Activated T-cell treated with anti-CD3 and anti-CD28 coated beads for 48 hours (primary cell): ENCODE measurements around the gene SMKR1.
"Not testable (repeated sequence)": the region's sequence is repeated elsewhere in the genome, so short reads cannot be mapped to it uniquely, and the experiment has no call there.

Source experiments
- DNase-seq: peaks from one replicate; pipeline ENCODE4 v3.0.0-alpha.2; 2020; ENCODE audit warnings: low read depth

SMKR1 gene

GRCh38 chr7:129525225-129525862 is 23.0 kb downstream of the SMKR1 start:
- DNase-seq: no peak

- no peak for DNase-seq
Measured at GRCh38 chr7:129529643-129530042, 27.3 kb downstream of the SMKR1 start.

- DNase-seq: peak; percentile 33
Measured at GRCh38 chr7:129530795-129531391, 28.6 kb downstream of the SMKR1 start.

- no peak for DNase-seq
Measured at GRCh38 chr7:129531721-129532120, 29.4 kb downstream of the SMKR1 start.

DNA sequence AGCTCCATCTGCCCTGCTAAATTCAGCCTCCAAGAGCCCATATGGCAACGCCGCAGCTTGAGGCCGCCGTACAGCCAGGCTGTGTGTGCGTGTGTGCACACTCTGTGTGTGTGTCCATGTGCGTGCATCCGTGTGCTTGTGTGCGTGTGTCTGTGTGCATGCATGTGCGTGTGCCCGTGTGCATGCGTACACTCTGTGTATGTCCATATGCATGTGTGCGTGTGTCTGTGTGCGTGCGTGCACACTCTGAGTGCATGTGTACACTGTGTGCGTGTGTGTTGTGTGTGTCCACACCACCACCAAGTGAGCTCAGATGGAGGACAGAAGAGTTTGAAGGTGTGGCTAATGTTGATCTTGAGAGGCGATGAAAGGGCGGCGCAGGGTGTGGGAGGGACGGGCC is 30.0 kb downstream of the SMKR1 start:
- DNase-seq: no peak

- DNase-seq: not testable (repeated sequence)
Measured at GRCh38 chr7:129534558-129535274, 32.4 kb downstream of the SMKR1 start.

- no peak for DNase-seq
Measured at GRCh38 chr7:129535896-129536295, 33.6 kb downstream of the SMKR1 start.

- no peak for DNase-seq
Measured at GRCh38 chr7:129536323-129536722, 34.0 kb downstream of the SMKR1 start.

GRCh38 chr7:129538790-129539189 is 36.5 kb downstream of the SMKR1 start:
- no peak for DNase-seq

DNA sequence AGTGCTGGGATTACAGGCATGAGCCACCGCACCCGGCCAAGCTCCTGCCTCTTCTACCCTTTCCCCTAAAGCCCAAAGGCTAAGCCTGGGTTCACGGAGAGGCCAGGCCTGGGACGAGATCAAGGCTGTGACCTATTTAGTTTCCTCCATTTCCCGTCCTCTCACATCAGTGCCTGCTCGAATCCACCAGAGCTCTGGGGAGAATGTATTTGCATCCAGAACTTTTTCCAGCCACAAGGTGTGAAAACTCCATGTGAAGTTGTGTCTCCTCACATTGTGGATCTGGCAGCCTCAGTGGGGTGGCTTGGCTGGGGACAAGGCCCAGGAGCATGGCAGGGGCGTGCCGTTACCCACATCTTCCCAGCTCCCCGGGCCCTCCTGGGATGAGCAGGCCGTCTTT is 38.0 kb downstream of the SMKR1 start:
- no peak for DNase-seq

DNA sequence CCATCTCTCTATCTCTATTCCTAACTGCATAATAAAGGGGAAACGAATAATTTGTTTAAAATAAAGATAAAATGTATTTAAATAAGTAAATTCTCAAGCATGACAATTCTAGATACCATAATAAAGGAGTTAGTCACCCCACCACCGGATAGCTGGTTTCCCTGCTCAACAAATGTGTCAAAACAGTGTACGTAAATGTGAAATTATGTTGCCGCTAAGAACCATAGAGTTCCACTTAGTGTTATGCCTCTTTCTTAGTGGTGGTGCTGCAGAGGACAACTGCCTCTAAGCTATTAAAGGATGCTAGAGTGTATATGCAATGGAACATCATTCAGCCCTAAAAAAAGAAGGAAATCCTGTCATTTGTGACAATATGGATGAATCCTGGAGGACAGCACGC is 42.4 kb downstream of the SMKR1 start:
- DNase-seq: no peak

- no peak for DNase-seq
Measured at GRCh38 chr7:129550693-129551360, 48.5 kb downstream of the SMKR1 start.

DNA sequence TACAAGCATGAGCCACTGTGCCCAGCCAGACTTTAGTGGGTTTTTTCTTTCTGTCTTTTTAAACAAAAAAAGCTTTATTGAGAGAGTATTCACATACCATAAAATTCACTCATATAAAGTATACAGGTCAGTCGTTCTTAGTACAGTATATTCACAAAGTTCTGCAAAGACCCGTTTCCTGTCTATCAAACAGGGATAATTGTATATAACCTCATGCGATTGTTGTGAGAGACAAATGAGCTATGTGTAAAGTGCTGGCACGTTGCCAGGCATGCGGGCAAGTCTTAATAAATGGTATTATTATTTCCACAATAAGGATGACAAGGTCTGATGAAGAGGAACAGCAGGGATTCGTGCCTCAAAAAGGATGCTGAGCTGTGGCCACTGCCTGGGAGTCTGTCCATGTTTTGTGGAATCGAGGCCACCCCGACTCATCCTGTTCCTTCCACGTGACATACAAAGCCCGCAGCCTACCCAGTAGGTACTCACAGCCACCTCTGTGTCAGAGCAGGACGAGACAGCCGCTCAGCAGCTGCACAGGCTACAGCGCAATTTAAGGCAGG is 51.6 kb downstream of the SMKR1 start:
- DNase-seq: peak; percentile 31

GRCh38 chr7:129556607-129557133 is 54.3 kb downstream of the SMKR1 start:
- DNase-seq: no peak

GRCh38 chr7:129557686-129558481 is 55.6 kb downstream of the SMKR1 start:
- no peak for DNase-seq

DNA sequence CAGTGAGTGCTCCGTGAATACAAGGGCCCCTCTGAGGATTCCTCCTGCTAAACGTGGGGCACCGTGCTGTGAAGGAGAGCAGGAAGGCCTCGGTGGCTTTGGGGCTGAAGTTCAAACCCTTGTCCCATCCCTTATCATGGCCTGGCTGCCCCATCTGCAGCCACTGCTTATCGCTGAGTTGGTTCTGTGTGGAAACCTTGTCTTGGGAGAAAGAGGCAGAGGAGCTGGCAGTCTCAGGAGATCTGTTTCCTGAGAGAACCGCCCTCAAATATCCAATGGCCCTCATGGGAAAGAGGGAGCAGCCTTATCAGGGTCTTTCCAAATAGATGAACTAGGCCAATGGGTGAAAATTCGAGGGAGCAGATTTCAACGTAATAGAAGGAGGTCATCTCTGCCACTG is 57.2 kb downstream of the SMKR1 start:
- no peak for DNase-seq

DNA sequence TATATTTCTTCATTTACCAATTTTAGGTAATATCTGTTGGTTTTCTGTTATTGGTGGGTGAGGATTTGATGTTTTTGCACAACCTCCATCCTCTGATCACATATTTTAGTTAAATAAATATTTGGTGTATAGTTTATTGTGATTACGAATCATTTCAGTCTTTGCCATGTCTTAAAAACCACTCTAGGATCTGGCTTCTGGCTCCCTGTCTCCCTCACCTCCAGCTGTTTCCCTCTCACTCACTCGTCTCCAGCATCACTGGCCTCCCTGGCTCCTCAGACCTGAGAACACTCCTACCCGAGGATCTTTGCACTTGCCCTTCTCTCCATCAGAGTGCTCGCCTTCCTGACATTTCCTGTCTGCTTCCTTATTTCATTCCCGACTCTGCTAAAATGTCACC is 58.5 kb downstream of the SMKR1 start:
- DNase-seq: no peak

DNA sequence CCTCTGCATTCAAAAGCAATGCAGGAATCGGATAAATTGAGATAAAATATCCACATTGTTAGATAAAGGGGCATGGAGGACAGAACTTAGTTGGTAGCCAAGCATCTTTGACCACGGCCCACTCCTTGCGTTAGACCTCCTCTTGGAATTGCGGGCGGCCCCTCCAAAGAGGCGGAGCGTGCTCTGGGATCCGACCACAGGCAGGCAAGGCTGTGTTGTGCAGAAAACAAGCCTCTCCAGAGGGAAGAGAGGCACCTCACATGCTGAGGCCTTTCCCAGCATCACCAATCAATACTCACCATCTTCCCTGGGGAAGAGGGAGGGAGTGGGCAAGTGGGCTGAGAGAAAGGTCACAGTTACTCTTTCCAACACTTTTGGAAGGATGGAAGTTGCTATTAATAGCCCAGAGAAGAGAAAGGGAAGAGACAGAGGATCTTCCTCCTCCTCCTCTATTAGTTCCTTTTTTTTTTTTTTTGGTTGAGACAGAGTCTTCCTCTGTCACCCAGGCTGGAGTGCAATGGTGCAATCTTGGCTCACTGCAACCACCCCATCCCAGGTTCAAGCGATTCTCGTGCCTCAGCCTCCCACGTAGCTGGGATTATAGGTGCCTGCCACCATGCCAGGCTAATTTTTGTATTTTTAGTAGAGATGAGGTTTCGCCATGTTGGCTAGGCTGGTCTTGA is 59.5 kb downstream of the SMKR1 start:
- DNase-seq: no peak
